ENCODE results near the gene PTRHD1. TPM values are rescaled to one million over a fixed set of nuclear protein-coding genes. Genes with fewer than 3 reads are reported as not detected.

Gene PTRHD1
- polyA plus RNA-seq, 1 of the 3 experiments (the other 2 are of a cell fraction) = 74.4 TPM

GRCh38 chr2:24820175-24820513 is 27.0 kb upstream of the PTRHD1 start:
- DNase-seq = peak; percentile 17
- H4K20me1 ChIP-seq (ENCODE audit: insufficient read depth) = no peaks in the 10 kb centered on the region
- H3K9me3 ChIP-seq = no peaks in the 10 kb centered on the region
- no peak overlapping the region for H3K4me3 ChIP-seq (ENCODE audit: low read depth in 2 of 2, low read length in 1 of 2)
- H3K9ac ChIP-seq = no peak overlapping the region
- H3K27me3 ChIP-seq (ENCODE audit: insufficient read depth) = no peaks in the 10 kb centered on the region
- no peak overlapping the region; a peak in 1 of 4 replicates for H3K27ac ChIP-seq (ENCODE audit: low read depth in 2 of 2, low read length in 1 of 2)
- CTCF ChIA-PET = interaction anchor here (1.1 to 12.4 kb wide), 5 partner anchors 7 to 411 kb away, joined by 4 to 132 read pairs (median 11); partner anchors contain the start of genes CENPO and PTRHD1
- H3K36me3 ChIP-seq (replicated peaks in 1 of 2; ENCODE audit: control insufficient read depth in 1 of 2, insufficient read depth in 2 of 2, low read length in 1 of 2) = peaks cover 40 to 73% of the 10 kb centered on the region in 2 experiments
- peaks cover 15% of the 10 kb centered on the region; the same call in 1 of the 2 replicates for H3K79me2 ChIP-seq (ENCODE audit: insufficient read depth)
- POLR2A ChIA-PET = interaction anchor here (0.6 kb wide), 1 partner anchor 26 kb away, joined by 3 read pairs; no protein-coding TSS in a partner anchor
- peaks cover 4 to 15% of the 10 kb centered on the region in 2 experiments; a peak in 2 of 4 replicates for H3K4me1 ChIP-seq (ENCODE audit: control insufficient read depth in 1 of 2, insufficient read depth in 2 of 2, low read depth in 1 of 2, low read length in 1 of 2)
- H2AFZ ChIP-seq (ENCODE audit: low read depth) = no peak overlapping the region
- no peak overlapping the region for H3K4me2 ChIP-seq
- H3F3A ChIP-seq (replicated peaks; ENCODE audit: insufficient read depth) = peaks cover 9% of the 10 kb centered on the region
- WGBS (ENCODE audit: low lambda C conversion rate) = 100% methylated on average over 2 of the region's 7 CpGs
- no peak for TF ChIP-seq FOXJ3 (CRISPR knock-in tag; IDR thresholded peaks at IDR 0.05)
- TF ChIP-seq FOXM1 (IDR thresholded peaks at IDR 0.05; ENCODE audit: low read depth) = no peak
- no peak for TF ChIP-seq NFIC (IDR thresholded peaks at IDR 0.05; ENCODE audit: borderline replicate concordance)
- no peak for TF ChIP-seq GABPA (IDR thresholded peaks at IDR 0.05; ENCODE audit: low read depth)
- no peak for TF ChIP-seq RFX5 (IDR thresholded peaks at IDR 0.05; ENCODE audit: low read length)
- no peak for TF ChIP-seq FOSL2 (IDR thresholded peaks at IDR 0.05; ENCODE audit: borderline replicate concordance, low read depth)
- no peak for TF ChIP-seq MAX (IDR thresholded peaks at IDR 0.05; ENCODE audit: low read depth)
- TF ChIP-seq RXRA (IDR thresholded peaks at IDR 0.05; ENCODE audit: borderline replicate concordance, low read depth) = no peak
- no peak for TF ChIP-seq YY1 (IDR thresholded peaks at IDR 0.05; ENCODE audit: low read depth)
- TF ChIP-seq IRF3 (IDR thresholded peaks at IDR 0.05; ENCODE audit: low read depth, low read length) = no peak
- no peak for TF ChIP-seq EP300 (IDR thresholded peaks at IDR 0.05; ENCODE audit: borderline replicate concordance in 1 of 2, low read depth in 1 of 2, low read length in 1 of 2)
- TF ChIP-seq SIN3A (IDR thresholded peaks at IDR 0.05; ENCODE audit: borderline replicate concordance, low read depth, low read length) = no peak
- no peak for TF ChIP-seq SMC3 (IDR thresholded peaks at IDR 0.05; ENCODE audit: low read depth, low read length)
- no peak for TF ChIP-seq CTCF (IDR thresholded peaks at IDR 0.05)
- TF ChIP-seq TEAD4 (IDR thresholded peaks at IDR 0.05; ENCODE audit: borderline replicate concordance, insufficient read depth) = no peak
- no peak for TF ChIP-seq RCOR1 (IDR thresholded peaks at IDR 0.05; ENCODE audit: low read length)
- TF ChIP-seq NRF1 (IDR thresholded peaks at IDR 0.05; ENCODE audit: low read depth, low read length) = no peak
- no peak for TF ChIP-seq MEF2A (IDR thresholded peaks at IDR 0.05; ENCODE audit: borderline replicate concordance, low read depth)
- H3K9me2 ChIP-seq = no peaks in the 10 kb centered on the region
